Breast epithelium (tissue), 3 donors: ENCODE data around the gene GANC.

Experiments used
- POLR2AphosphoS5 ChIP-seq, 3 donors: sonication (generic); formaldehyde crosslinking; IDR thresholded peaks; one replicate each; pipeline ENCODE4 v1.6.1; 2017; ENCODE audit warnings: antibody characterized with exemption in 3 of 3
- TF ChIP-seq, protein P1 (sequence below), 3 donors: fragments of 450-650 bp; IDR thresholded peaks; one replicate each; pipeline ENCODE4 v1.5.1; 2016 to 2017; ENCODE audit warnings: antibody characterized with exemption in 3 of 3, mild to moderate bottlenecking in 3 of 3, moderate library complexity in 3 of 3

DNA sequence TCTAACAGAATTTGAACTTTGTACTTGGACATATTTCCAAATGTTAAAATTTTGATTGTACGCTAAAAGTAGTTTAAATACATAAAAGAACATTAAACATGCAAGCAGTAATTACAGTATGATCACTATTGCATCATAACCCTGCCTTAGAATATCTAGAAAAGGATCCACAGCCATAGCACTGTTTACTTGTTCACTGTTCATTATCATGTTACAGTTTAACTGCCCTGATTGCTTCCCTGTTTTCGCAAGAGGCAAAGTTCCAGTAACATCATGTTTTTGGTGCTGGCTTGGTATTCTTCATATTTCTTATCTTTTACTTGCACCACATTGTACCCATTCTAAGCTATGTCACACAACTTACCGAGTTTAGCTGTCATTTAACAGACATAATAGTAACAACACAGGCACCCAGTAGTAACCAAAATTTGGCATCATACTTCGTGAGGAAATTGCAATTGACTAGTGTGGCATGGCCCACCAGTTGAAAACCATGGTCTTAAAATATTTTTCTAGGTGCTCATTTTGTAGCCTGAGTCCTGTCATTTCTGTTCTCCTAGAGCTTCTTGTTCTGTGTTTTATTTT lies 13.5 kb downstream of the GANC start:
- TF ChIP-seq POLR2AphosphoS5 (IDR thresholded peaks at IDR 0.05), result no peak
- TF ChIP-seq, protein P1, sequence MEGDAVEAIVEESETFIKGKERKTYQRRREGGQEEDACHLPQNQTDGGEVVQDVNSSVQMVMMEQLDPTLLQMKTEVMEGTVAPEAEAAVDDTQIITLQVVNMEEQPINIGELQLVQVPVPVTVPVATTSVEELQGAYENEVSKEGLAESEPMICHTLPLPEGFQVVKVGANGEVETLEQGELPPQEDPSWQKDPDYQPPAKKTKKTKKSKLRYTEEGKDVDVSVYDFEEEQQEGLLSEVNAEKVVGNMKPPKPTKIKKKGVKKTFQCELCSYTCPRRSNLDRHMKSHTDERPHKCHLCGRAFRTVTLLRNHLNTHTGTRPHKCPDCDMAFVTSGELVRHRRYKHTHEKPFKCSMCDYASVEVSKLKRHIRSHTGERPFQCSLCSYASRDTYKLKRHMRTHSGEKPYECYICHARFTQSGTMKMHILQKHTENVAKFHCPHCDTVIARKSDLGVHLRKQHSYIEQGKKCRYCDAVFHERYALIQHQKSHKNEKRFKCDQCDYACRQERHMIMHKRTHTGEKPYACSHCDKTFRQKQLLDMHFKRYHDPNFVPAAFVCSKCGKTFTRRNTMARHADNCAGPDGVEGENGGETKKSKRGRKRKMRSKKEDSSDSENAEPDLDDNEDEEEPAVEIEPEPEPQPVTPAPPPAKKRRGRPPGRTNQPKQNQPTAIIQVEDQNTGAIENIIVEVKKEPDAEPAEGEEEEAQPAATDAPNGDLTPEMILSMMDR (IDR thresholded peaks at IDR 0.05), result no peak
